Measurements from ENCODE around the gene KHDRBS1.

GRCh38 chr1:32082022-32082421, 68.4 kb downstream of the KHDRBS1 start:
- TF ChIP-seq POLR2A (IDR thresholded peaks at IDR 0.05; ENCODE audit: low read depth) = no peak
- TF ChIP-seq CTCF (IDR thresholded peaks at IDR 0.05) = no peak
- TF ChIP-seq POLR2AphosphoS5 (IDR thresholded peaks at IDR 0.05) = no peak
